Measurements from ENCODE around the gene CD3G. TPM values are rescaled to one million over a fixed set of nuclear protein-coding genes. Genes with fewer than 3 reads are reported as not detected.

Gene CD3G
- total and polyA plus RNA-seq, 4 donors: 0.17 to 0.50 (median 0.23) TPM

DNA sequence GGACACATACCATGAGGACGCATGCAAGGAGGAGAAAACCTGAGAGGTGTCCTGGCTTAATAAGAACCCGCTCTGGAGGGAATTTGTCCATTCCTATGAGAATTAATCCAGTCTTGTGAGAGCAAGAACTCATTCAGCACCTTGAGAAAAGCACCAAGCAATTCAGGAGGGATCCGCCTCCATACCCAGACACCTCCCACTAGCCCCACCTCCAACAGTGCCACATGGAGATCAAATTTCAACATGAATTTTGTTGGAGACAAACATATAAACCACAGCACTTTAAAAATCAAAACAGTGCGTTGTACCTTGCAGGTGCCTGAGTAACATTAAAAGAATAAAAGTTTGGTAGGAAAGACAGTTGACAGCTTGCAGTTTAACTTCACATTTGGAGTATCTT is 26.6 kb downstream of the CD3G start:
- Histone ChIP-seq H3K36me3 (ENCODE audit: control insufficient read depth, insufficient read depth, low read length) (peaks cover 37% of the 10 kb centered on the region), H3K4me3 (ENCODE audit: low read depth, low read length) (no peak overlapping the region), H3K27me3 (ENCODE audit: control insufficient read depth, insufficient read depth, low read length) (no peaks in the 10 kb centered on the region), H3K4me1 (ENCODE audit: control insufficient read depth, insufficient read depth, low read length) (no peaks in the 10 kb centered on the region), H3K9me3 (ENCODE audit: control insufficient read depth, insufficient read depth, low read length) (no peaks in the 10 kb centered on the region), H3K27ac (ENCODE audit: low read depth, low read length) (no peak overlapping the region)
- DNase-seq (ENCODE audit: low read depth in 4 of 6, low spot score in 6 of 6): no peak
- no CpG with 5 or more reads among the region's 4 CpGs for WGBS (ENCODE audit: insufficient coverage)

DNA sequence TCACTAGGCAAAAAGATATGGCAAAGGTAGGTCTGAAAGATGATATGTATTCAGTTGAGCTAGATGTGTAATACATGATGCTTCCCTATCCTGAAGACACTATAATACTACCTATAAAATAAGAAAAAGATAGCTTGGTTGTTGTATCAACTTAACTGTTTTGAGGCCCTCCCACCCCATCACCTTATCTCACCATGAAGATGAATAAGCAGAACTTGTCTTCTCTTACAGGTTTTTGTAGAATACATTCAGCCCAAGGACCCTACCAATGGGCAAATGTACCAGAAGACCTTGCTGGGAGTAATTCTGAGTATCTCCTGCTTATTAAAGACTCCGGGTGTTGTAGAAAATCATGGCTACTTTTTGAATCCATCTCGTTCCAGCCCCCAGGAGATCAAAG is 29.1 kb downstream of the CD3G start:
- no peaks in the 10 kb centered on the region for H3K4me1 ChIP-seq (ENCODE audit: control insufficient read depth, insufficient read depth, low read length)
- WGBS (ENCODE audit: insufficient coverage): 94% methylated on average over 2 of the region's 2 CpGs
- H3K9me3 ChIP-seq (ENCODE audit: control insufficient read depth, insufficient read depth, low read length): no peaks in the 10 kb centered on the region
- no peak overlapping the region for H3K27ac ChIP-seq (ENCODE audit: low read depth, low read length)
- H3K36me3 ChIP-seq (ENCODE audit: control insufficient read depth, insufficient read depth, low read length): peaks cover 47% of the 10 kb centered on the region
- H3K4me3 ChIP-seq (ENCODE audit: low read depth, low read length): no peak overlapping the region
- no peak for DNase-seq (ENCODE audit: low read depth in 4 of 6, low spot score in 6 of 6)
- no peaks in the 10 kb centered on the region for H3K27me3 ChIP-seq (ENCODE audit: control insufficient read depth, insufficient read depth, low read length)

DNA sequence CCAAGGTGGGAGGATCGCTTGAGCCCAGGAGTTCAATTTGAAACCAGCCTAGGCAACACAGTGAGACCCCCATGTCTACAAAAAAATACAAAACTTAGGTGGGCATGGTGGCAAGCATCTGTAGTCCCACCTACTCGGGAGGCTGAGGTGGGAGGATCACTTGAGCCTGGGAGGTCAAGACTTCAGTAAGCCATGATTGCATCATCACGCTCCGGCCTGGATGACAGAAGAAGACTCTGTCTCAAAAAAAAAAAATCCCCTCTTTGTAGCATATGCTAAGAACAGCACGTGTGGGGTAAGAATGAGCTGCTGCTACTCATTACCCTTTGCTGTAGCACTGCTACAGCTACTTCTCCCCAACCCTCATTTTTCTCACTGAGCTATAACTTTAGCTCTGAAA is 29.7 kb downstream of the CD3G start:
- WGBS (ENCODE audit: insufficient coverage): 93% methylated on average over 4 of the region's 5 CpGs
- no peaks in the 10 kb centered on the region for H3K4me1 ChIP-seq (ENCODE audit: control insufficient read depth, insufficient read depth, low read length)
- H3K9me3 ChIP-seq (ENCODE audit: control insufficient read depth, insufficient read depth, low read length): no peaks in the 10 kb centered on the region
- no peak for DNase-seq (ENCODE audit: low read depth in 4 of 6, low spot score in 6 of 6)
- H3K4me3 ChIP-seq (ENCODE audit: low read depth, low read length): no peak overlapping the region
- peaks cover 47% of the 10 kb centered on the region for H3K36me3 ChIP-seq (ENCODE audit: control insufficient read depth, insufficient read depth, low read length)
- no peak overlapping the region for H3K27ac ChIP-seq (ENCODE audit: low read depth, low read length)
- H3K27me3 ChIP-seq (ENCODE audit: control insufficient read depth, insufficient read depth, low read length): no peaks in the 10 kb centered on the region

DNA sequence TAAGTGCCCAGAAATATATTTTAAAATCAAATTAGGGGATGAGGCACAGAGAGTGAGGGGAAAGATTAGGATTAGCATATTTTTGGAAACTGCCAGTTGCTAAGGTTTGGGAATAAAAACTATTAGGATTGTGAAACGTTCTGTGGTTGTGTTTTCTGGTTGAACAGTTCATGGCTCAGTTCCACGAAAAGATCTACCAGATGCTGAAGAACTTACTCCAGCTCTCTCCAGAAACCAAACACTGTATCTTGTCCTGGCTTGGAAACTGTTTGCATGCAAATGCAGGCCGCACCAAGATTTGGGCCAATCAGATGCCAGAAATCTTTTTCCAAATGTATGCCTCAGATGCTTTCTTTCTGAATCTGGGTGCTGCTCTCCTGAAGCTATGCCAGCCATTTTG is 30.6 kb downstream of the CD3G start:
- DNase-seq (ENCODE audit: low read depth in 4 of 6, low spot score in 6 of 6): no peak
- 100% methylated on average over 2 of the region's 3 CpGs for WGBS (ENCODE audit: insufficient coverage)
- Histone ChIP-seq H3K27ac (ENCODE audit: low read depth, low read length) (no peak overlapping the region), H3K4me3 (ENCODE audit: low read depth, low read length) (no peak overlapping the region), H3K9me3 (ENCODE audit: control insufficient read depth, insufficient read depth, low read length) (no peaks in the 10 kb centered on the region), H3K27me3 (ENCODE audit: control insufficient read depth, insufficient read depth, low read length) (no peaks in the 10 kb centered on the region), H3K4me1 (ENCODE audit: control insufficient read depth, insufficient read depth, low read length) (no peaks in the 10 kb centered on the region), H3K36me3 (ENCODE audit: control insufficient read depth, insufficient read depth, low read length) (peaks cover 43% of the 10 kb centered on the region)

DNA sequence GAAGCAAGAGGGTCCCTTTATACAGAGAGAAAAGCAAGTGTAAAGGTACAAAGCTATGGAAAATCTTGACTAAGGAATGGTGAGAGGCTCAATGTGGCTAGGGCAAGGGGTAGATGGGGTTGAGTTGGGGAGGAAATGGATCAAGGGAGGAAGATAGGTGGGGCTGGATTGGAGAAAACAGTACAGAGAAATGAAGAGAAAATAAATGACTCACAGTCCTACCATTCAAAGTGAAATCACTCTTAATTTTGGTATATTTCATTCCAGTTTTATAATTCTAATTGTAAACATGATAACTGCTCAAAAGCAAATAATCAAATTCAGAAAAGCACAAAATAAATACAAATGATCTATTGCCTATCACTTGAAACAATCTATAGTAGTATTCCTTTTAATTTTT is 31.8 kb downstream of the CD3G start:
- Histone ChIP-seq H3K27ac (ENCODE audit: low read depth, low read length) (no peak overlapping the region), H3K36me3 (ENCODE audit: control insufficient read depth, insufficient read depth, low read length) (peaks cover 39% of the 10 kb centered on the region), H3K4me3 (ENCODE audit: low read depth, low read length) (no peak overlapping the region), H3K4me1 (ENCODE audit: control insufficient read depth, insufficient read depth, low read length) (no peaks in the 10 kb centered on the region), H3K27me3 (ENCODE audit: control insufficient read depth, insufficient read depth, low read length) (no peaks in the 10 kb centered on the region), H3K9me3 (ENCODE audit: control insufficient read depth, insufficient read depth, low read length) (no peaks in the 10 kb centered on the region)
- no peak for DNase-seq (ENCODE audit: low read depth in 4 of 6, low spot score in 6 of 6)

DNA sequence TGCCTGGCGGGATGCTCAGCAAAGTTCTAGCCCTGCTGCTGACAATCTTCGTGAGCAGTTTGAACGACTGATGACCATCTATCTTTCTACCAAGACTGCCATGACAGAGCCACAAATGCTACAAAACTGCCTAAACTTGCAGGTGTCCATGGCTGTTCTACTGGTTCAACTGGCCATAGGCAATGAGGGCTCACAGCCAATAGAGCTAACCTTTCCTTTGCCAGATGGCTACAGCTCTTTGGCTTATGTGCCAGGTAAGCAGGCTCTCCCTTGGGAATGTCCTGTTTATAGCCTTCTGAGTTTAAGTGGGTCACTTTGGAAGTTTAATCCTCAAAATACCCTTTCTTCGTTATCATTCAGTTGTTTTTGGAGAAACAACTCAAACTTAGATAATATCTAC is 35.4 kb downstream of the CD3G start:
- H3K27me3 ChIP-seq (ENCODE audit: control insufficient read depth, insufficient read depth, low read length): no peaks in the 10 kb centered on the region
- no peak for DNase-seq (ENCODE audit: low read depth in 4 of 6, low spot score in 6 of 6)
- no peak overlapping the region for H3K4me3 ChIP-seq (ENCODE audit: low read depth, low read length)
- no peaks in the 10 kb centered on the region for H3K9me3 ChIP-seq (ENCODE audit: control insufficient read depth, insufficient read depth, low read length)
- peaks cover 44% of the 10 kb centered on the region for H3K36me3 ChIP-seq (ENCODE audit: control insufficient read depth, insufficient read depth, low read length)
- 97% methylated on average over 3 of the region's 4 CpGs for WGBS (ENCODE audit: insufficient coverage)
- H3K4me1 ChIP-seq (ENCODE audit: control insufficient read depth, insufficient read depth, low read length): no peaks in the 10 kb centered on the region
- H3K27ac ChIP-seq (ENCODE audit: low read depth, low read length): no peak overlapping the region

DNA sequence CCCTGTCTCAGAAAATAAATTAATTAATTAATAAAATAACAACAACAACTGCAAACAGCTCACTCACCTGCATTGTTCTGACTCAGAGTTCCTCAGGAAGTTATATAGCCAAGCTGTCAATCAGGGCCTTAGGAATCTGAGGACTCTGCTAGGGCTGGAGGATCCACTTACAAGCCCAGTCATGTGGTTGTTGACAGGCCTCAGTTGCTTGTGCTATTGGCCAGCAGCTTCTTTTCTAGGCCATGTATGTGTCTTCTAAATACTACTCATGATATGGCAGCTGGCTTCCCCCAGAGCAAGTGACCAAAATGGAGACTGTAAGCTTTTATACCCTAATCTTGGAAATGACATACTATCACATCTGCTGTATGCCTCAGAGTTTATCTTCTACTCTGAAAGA is 36.4 kb downstream of the CD3G start:
- Histone ChIP-seq H3K27me3 (ENCODE audit: control insufficient read depth, insufficient read depth, low read length) (no peaks in the 10 kb centered on the region), H3K27ac (ENCODE audit: low read depth, low read length) (no peak overlapping the region), H3K36me3 (ENCODE audit: control insufficient read depth, insufficient read depth, low read length) (peaks cover 40% of the 10 kb centered on the region), H3K4me3 (ENCODE audit: low read depth, low read length) (no peak overlapping the region), H3K4me1 (ENCODE audit: control insufficient read depth, insufficient read depth, low read length) (no peaks in the 10 kb centered on the region), H3K9me3 (ENCODE audit: control insufficient read depth, insufficient read depth, low read length) (no peaks in the 10 kb centered on the region)
- DNase-seq (ENCODE audit: low read depth in 4 of 6, low spot score in 6 of 6): no peak

DNA sequence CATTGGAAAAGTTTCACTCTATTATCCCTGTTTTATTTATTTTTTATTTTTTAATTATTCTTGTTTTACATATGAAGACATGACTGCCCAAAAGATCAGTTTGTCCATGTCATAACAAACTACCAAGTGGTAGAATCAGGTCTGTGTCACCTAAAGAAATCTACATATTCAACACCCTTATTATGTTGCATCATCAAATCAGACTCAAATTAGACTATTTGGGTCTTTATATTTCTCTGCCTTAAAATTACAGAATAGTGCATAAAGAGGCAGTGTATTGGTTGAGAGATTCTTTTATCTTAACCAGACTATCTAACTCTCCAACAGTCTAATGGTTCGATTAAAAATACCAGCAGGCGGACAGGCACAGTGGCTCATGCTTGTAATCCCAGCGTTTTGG is 38.8 kb downstream of the CD3G start:
- 90% methylated on average over 2 of the region's 3 CpGs for WGBS (ENCODE audit: insufficient coverage)
- Histone ChIP-seq H3K27ac (ENCODE audit: low read depth, low read length) (no peak overlapping the region), H3K4me1 (ENCODE audit: control insufficient read depth, insufficient read depth, low read length) (no peaks in the 10 kb centered on the region), H3K9me3 (ENCODE audit: control insufficient read depth, insufficient read depth, low read length) (no peaks in the 10 kb centered on the region), H3K4me3 (ENCODE audit: low read depth, low read length) (no peak overlapping the region), H3K36me3 (ENCODE audit: control insufficient read depth, insufficient read depth, low read length) (peaks cover 32% of the 10 kb centered on the region), H3K27me3 (ENCODE audit: control insufficient read depth, insufficient read depth, low read length) (no peaks in the 10 kb centered on the region)
- no peak for DNase-seq (ENCODE audit: low read depth in 4 of 6, low spot score in 6 of 6)

DNA sequence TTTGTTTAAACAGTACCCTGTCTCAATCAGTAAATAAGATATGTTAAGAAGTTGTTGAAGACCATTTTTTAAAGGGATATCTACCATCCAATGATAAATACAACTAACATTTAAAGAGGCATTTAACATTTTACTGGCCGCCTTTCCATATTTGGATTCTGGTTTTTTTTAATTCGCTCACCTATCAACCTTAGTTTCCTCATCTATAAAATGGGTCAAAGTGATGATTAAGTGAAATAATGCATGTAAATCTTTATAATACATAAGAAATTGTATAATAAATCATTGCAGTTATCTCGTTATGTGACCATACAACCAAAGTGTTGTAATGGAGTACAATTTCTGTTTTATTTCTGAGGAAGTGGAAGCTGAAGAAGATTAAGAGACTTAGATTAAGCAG is 39.5 kb downstream of the CD3G start:
- peaks cover 37% of the 10 kb centered on the region for H3K36me3 ChIP-seq (ENCODE audit: control insufficient read depth, insufficient read depth, low read length)
- no CpG with 5 or more reads among the region's 3 CpGs for WGBS (ENCODE audit: insufficient coverage)
- DNase-seq (ENCODE audit: low read depth in 4 of 6, low spot score in 6 of 6): no peak
- no peaks in the 10 kb centered on the region for H3K27me3 ChIP-seq (ENCODE audit: control insufficient read depth, insufficient read depth, low read length)
- H3K4me3 ChIP-seq (ENCODE audit: low read depth, low read length): no peak overlapping the region
- no peaks in the 10 kb centered on the region for H3K9me3 ChIP-seq (ENCODE audit: control insufficient read depth, insufficient read depth, low read length)
- H3K27ac ChIP-seq (ENCODE audit: low read depth, low read length): no peak overlapping the region
- H3K4me1 ChIP-seq (ENCODE audit: control insufficient read depth, insufficient read depth, low read length): no peaks in the 10 kb centered on the region

DNA sequence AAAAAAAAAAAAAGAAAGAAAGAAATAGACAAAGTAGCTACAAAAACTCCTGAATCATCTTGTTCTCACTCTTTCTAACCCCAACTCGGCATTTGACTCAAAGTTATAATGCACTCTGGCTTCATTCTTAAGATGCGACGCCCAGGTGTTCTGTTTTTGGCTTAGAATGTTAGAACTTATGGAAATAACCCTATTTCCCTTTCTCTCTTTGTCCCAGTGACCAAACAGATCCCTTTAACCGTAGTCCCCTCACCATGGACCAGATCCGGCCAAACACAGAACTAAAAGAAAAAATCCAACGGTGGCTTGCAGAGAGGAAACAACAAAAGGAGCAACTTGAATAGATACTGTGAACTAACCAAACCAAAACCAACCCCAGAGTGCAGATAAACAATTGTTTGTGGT is 52.0 kb downstream of the CD3G start:
- Histone ChIP-seq H3K4me3 (ENCODE audit: low read depth, low read length) (no peak overlapping the region), H3K36me3 (ENCODE audit: control insufficient read depth, insufficient read depth, low read length) (peaks cover 41% of the 10 kb centered on the region), H3K4me1 (ENCODE audit: control insufficient read depth, insufficient read depth, low read length) (peaks cover 7% of the 10 kb centered on the region), H3K27ac (ENCODE audit: low read depth, low read length) (no peak overlapping the region), H3K27me3 (ENCODE audit: control insufficient read depth, insufficient read depth, low read length) (no peaks in the 10 kb centered on the region), H3K9me3 (ENCODE audit: control insufficient read depth, insufficient read depth, low read length) (no peaks in the 10 kb centered on the region)
- WGBS (ENCODE audit: insufficient coverage): 93% methylated on average over 3 of the region's 6 CpGs
- no peak for DNase-seq (ENCODE audit: low read depth in 4 of 6, low spot score in 6 of 6)

DNA sequence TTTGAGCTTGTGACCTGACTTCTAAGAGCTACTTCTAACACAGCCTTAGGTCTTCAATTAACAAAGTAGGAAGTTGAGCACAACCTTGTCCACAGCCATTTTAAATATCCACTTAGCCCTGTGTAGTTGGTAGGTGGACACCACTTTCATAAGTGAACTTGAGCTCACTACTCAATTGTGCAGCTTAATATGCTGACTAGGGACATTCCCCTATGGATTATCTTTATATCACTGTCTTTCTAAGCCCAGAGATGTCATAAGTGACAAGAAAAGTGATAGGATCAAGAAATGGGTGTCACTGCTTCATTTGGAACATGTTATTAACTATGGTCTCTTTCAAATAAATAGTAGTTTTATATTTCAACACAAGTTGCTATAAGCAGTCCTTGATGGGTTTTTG is 53.3 kb downstream of the CD3G start:
- DNase-seq (ENCODE audit: low read depth in 4 of 6, low spot score in 6 of 6): no peak
- Histone ChIP-seq H3K27ac (ENCODE audit: low read depth, low read length) (no peak overlapping the region), H3K27me3 (ENCODE audit: control insufficient read depth, insufficient read depth, low read length) (no peaks in the 10 kb centered on the region), H3K4me3 (ENCODE audit: low read depth, low read length) (no peak overlapping the region), H3K4me1 (ENCODE audit: control insufficient read depth, insufficient read depth, low read length) (peaks cover 8% of the 10 kb centered on the region), H3K9me3 (ENCODE audit: control insufficient read depth, insufficient read depth, low read length) (no peaks in the 10 kb centered on the region), H3K36me3 (ENCODE audit: control insufficient read depth, insufficient read depth, low read length) (peaks cover 34% of the 10 kb centered on the region)

Measured in spinal cord (tissue), 10 donors.